SU-DHL-6 (cell line): ENCODE results near the gene DUSP19.

ENCODE experiments used
- EZH2phosphoT487 ChIP-seq: fragments of 200-600 bp; sonication (generic), shearing (Covaris generic); conservative IDR thresholded peaks from 2 replicates; pipeline ENCODE4 v1.6.1; 2018; ENCODE audit warnings: mild to moderate bottlenecking, antibody characterized with exemption, low read length, moderate library complexity, mixed read lengths
- TF ChIP-seq, protein P1 (sequence below): fragments of 200-600 bp; sonication (generic); IDR thresholded peaks from one replicate; pipeline ENCODE4 v1.5.1; 2017; ENCODE audit warnings: antibody characterized with exemption, mild to moderate bottlenecking, low read length, moderate library complexity; ENCODE audit not compliant: insufficient read depth, poor library complexity, severe bottlenecking

DNA sequence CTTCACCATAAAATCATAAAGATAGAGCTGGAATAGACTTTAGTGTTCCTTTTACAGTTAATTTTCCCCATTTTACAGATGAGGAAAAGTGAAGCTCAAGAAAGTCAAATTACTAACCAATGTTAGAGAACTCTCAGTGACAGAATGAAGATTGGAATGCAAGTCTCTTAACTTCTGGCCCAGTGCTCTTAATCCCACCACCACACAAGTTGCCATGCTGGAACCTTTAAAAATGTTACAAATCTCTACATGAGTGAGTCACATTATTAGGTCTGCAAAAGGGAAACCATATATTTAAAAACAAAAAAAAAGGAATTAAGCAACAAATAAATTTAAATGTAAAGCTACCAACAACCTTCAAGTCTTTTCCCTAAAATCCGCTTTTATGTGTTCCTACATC lies 43.7 kb upstream of the DUSP19 start:
- TF ChIP-seq, protein P1, sequence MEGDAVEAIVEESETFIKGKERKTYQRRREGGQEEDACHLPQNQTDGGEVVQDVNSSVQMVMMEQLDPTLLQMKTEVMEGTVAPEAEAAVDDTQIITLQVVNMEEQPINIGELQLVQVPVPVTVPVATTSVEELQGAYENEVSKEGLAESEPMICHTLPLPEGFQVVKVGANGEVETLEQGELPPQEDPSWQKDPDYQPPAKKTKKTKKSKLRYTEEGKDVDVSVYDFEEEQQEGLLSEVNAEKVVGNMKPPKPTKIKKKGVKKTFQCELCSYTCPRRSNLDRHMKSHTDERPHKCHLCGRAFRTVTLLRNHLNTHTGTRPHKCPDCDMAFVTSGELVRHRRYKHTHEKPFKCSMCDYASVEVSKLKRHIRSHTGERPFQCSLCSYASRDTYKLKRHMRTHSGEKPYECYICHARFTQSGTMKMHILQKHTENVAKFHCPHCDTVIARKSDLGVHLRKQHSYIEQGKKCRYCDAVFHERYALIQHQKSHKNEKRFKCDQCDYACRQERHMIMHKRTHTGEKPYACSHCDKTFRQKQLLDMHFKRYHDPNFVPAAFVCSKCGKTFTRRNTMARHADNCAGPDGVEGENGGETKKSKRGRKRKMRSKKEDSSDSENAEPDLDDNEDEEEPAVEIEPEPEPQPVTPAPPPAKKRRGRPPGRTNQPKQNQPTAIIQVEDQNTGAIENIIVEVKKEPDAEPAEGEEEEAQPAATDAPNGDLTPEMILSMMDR = no peak
- TF ChIP-seq EZH2phosphoT487 = no peak
